H1 (cell line): Measurements from ENCODE around the gene ELMO1. TPM values are rescaled to one million over a fixed set of nuclear protein-coding genes. Genes with fewer than 3 reads are reported as not detected.

ENCODE experiments used
- CTCF ChIA-PET: fragments of 300-600 bp; sonication (Branson Sonifier 250); formaldehyde crosslinking; loops from one replicate; lab custom pipeline; 2021; ENCODE audit not compliant: partially characterized antibody; lab: Charles Lee
- POLR2A ChIA-PET: fragments of 300-600 bp; sonication (Branson Sonifier 250); formaldehyde crosslinking; loops from one replicate; lab custom pipeline; 2021; ENCODE audit warnings: inconsistent platforms; ENCODE audit not compliant: partially characterized antibody; lab: Charles Lee
- DNase-seq, 2 experiments: peaks; one replicate each; pipeline versions ENCODE4 v3.0.0 to v3.0.0-alpha.2; 2010 to 2022; ENCODE audit warnings: low spot score in 2 of 2, low read depth in 1 of 2, mixed read lengths in 1 of 2
- FAIRE-seq: peaks from 2 replicates; lab custom pipeline; 2011; peaks lifted over from hg19 to GRCh38; lab: Jason Lieb, UNC
- H2AFZ ChIP-seq: 2 replicates; pipeline ENCODE4 v1.8.1; 2012; ENCODE audit warnings: low read length, inconsistent platforms
- H2AK5ac ChIP-seq: 2 replicates; pipeline ENCODE4 v1.6.1; 2013; ENCODE audit warnings: low read depth, low read length
- H2BK120ac ChIP-seq: replicated peaks from 2 replicates; pipeline ENCODE3; 2013; ENCODE audit warnings: low read depth, low read length, inconsistent platforms
- H2BK12ac ChIP-seq: 2 replicates; pipeline ENCODE4 v1.6.1; 2013; ENCODE audit warnings: low read depth, low read length
- H2BK15ac ChIP-seq: 2 replicates; pipeline ENCODE4 v1.6.1; 2013; ENCODE audit warnings: low read length
- H2BK20ac ChIP-seq: 2 replicates; pipeline ENCODE4 v1.6.1; 2013; ENCODE audit warnings: low read length
- H2BK5ac ChIP-seq: 2 replicates; pipeline ENCODE4 v1.6.1; 2013; ENCODE audit warnings: low read depth, low read length
- H3K14ac ChIP-seq: 2 replicates; pipeline ENCODE4 v1.6.1; 2013; ENCODE audit warnings: inconsistent platforms; ENCODE audit not compliant: insufficient read length
- H3K18ac ChIP-seq: 2 replicates; pipeline ENCODE4 v1.6.1; 2013; ENCODE audit warnings: low read length; ENCODE audit errors: extremely low read depth
- H3K23ac ChIP-seq: 2 replicates; pipeline ENCODE4 v1.6.1; 2013; ENCODE audit warnings: inconsistent platforms; ENCODE audit not compliant: insufficient read length
- H3K23me2 ChIP-seq: 2 replicates; pipeline ENCODE4 v1.6.1; 2013; ENCODE audit warnings: low read depth, low read length
- H3K27ac ChIP-seq: 2 replicates; pipeline ENCODE4 v1.6.1; 2011; ENCODE audit warnings: low read depth, low read length, inconsistent platforms
- H3K27me3 ChIP-seq, 4 experiments: replicated peaks in 1 of 4; 1 replicate in 1 of 4; 2 replicates in 3 of 4; pipeline versions ENCODE4 v1.6.1 to v1.8.1; 2011 to 2013; ENCODE audit warnings: low read length in 3 of 4, mild to moderate bottlenecking in 3 of 4, inconsistent platforms in 2 of 4, mixed read lengths in 2 of 4, moderate library complexity in 1 of 4; ENCODE audit not compliant: control insufficient read depth in 3 of 4, insufficient read depth in 3 of 4; ENCODE audit errors: extremely low read depth in 1 of 4
- H3K36me3 ChIP-seq, 4 experiments: 2 replicates each; pipeline versions ENCODE4 v1.6.1 to v1.8.1; 2011 to 2013; ENCODE audit warnings: mild to moderate bottlenecking in 4 of 4, low read length in 3 of 4, moderate library complexity in 2 of 4, control low read depth in 1 of 4, inconsistent platforms in 1 of 4; ENCODE audit not compliant: insufficient read depth in 4 of 4, control insufficient read depth in 2 of 4
- H3K4ac ChIP-seq: replicated peaks from 2 replicates; pipeline ENCODE3; 2013; ENCODE audit warnings: low read length, low read depth, mixed read lengths, inconsistent platforms; ENCODE audit not compliant: insufficient read length
- H3K4me1 ChIP-seq, 4 experiments: replicated peaks in 1 of 4; 1 replicate in 1 of 4; 2 replicates in 3 of 4; pipeline versions ENCODE4 v1.6.1 to v1.8.1; 2011 to 2013; ENCODE audit warnings: low read length in 3 of 4, inconsistent platforms in 2 of 4, mixed read lengths in 1 of 4; ENCODE audit not compliant: insufficient read depth in 4 of 4, control insufficient read depth in 3 of 4
- H3K4me2 ChIP-seq, 2 experiments: 2 replicates each; pipeline versions ENCODE4 v1.6.1 to v1.8.1; 2011 to 2013; ENCODE audit warnings: low read depth in 2 of 2, low read length in 2 of 2, control low read depth in 1 of 2, inconsistent platforms in 1 of 2, mild to moderate bottlenecking in 1 of 2; ENCODE audit not compliant: insufficient read depth in 1 of 2
- H3K4me3 ChIP-seq, 4 experiments: fragments of 200-600, 300-600 bp in 1 of 4; sonication (generic), shearing (Covaris generic), sonication (Bioruptor Twin) in 1 of 4; 2 replicates each; pipeline versions ENCODE4 v1.5.1 to v1.8.1; 2011 to 2016; ENCODE audit warnings: low read length in 4 of 4, low read depth in 3 of 4, control low read depth in 2 of 4, inconsistent platforms in 2 of 4, mild to moderate bottlenecking in 2 of 4, mixed read lengths in 1 of 4, moderate library complexity in 1 of 4; ENCODE audit not compliant: insufficient read depth in 2 of 4; ENCODE audit errors: extremely low read depth in 1 of 4
- H3K56ac ChIP-seq: replicated peaks from 2 replicates; pipeline ENCODE3; 2013; ENCODE audit warnings: low read depth, mild to moderate bottlenecking, mixed read lengths, low read length, inconsistent platforms; ENCODE audit not compliant: insufficient read length
- H3K79me1 ChIP-seq: 2 replicates; pipeline ENCODE4 v1.6.1; 2013; ENCODE audit warnings: low read depth, low read length, control low read depth
- H3K79me2 ChIP-seq, 2 experiments: 2 replicates each; pipeline versions ENCODE4 v1.6.1 to v1.8.1; 2012 to 2013; ENCODE audit warnings: low read length in 2 of 2, mild to moderate bottlenecking in 2 of 2, inconsistent platforms in 1 of 2; ENCODE audit not compliant: insufficient read depth in 2 of 2, control insufficient read depth in 1 of 2
- H3K9ac ChIP-seq, 4 experiments: replicated peaks in 1 of 4; 1 replicate in 1 of 4; 2 replicates in 3 of 4; pipeline versions ENCODE4 v1.6.1 to v1.8.1; 2011 to 2013; ENCODE audit warnings: low read depth in 3 of 4, low read length in 3 of 4, control low read depth in 2 of 4, mild to moderate bottlenecking in 2 of 4, moderate library complexity in 2 of 4, inconsistent platforms in 1 of 4; ENCODE audit errors: extremely low read depth in 1 of 4
- H3K9me3 ChIP-seq, 2 experiments: 2 replicates each; pipeline versions ENCODE4 v1.6.1 to v1.8.1; 2012 to 2013; ENCODE audit warnings: mild to moderate bottlenecking in 2 of 2, moderate library complexity in 2 of 2, control low read depth in 1 of 2, inconsistent platforms in 1 of 2, low read depth in 1 of 2, low read length in 1 of 2, mixed read lengths in 1 of 2; ENCODE audit not compliant: insufficient read depth in 2 of 2
- H4K20me1 ChIP-seq, 2 experiments: replicated peaks in 1 of 2; 2 replicates each; pipeline versions ENCODE3 to v1.8.1; 2011 to 2013; ENCODE audit warnings: inconsistent platforms in 2 of 2, low read length in 2 of 2, mild to moderate bottlenecking in 1 of 2; ENCODE audit not compliant: insufficient read depth in 2 of 2, control insufficient read depth in 1 of 2
- H4K5ac ChIP-seq: 2 replicates; pipeline ENCODE4 v1.6.1; 2013; ENCODE audit warnings: low read length, low read depth, mixed read lengths, inconsistent platforms; ENCODE audit not compliant: insufficient read length
- H4K8ac ChIP-seq: 2 replicates; pipeline ENCODE4 v1.8.0; 2013; ENCODE audit warnings: mild to moderate bottlenecking, moderate library complexity, low read length, inconsistent platforms; ENCODE audit not compliant: insufficient read depth; ENCODE audit errors: extremely low read depth
- H4K91ac ChIP-seq: replicated peaks from 2 replicates; pipeline ENCODE3; 2013; ENCODE audit warnings: low read length, mixed read lengths, inconsistent platforms; ENCODE audit not compliant: insufficient read length
- GTF2F1 ChIP-seq: IDR thresholded peaks from 2 replicates; pipeline ENCODE4 v1.6.1; 2012; ENCODE audit warnings: low read depth, low read length, improper control_type of control experiment, borderline replicate concordance
- HDAC6 ChIP-seq: IDR thresholded peaks from one replicate; pipeline ENCODE4 v1.7.1; 2012; ENCODE audit warnings: low read depth, mild to moderate bottlenecking, inconsistent platforms, low read length, moderate library complexity
- POLR2A ChIP-seq, 2 experiments: IDR thresholded peaks; 1 replicate in 1 of 2; 2 replicates in 1 of 2; pipeline ENCODE4 v1.6.1; 2011; ENCODE audit warnings: low read depth in 2 of 2, low read length in 2 of 2, mild to moderate bottlenecking in 2 of 2; ENCODE audit errors: control extremely low read depth in 1 of 2
- WGBS, 2 experiments: shearing (Covaris generic) in 1 of 2; methylation state at CpG; one replicate each; pipeline versions ENCODE4 v1.1.6 to v1.1.7; 2013 to 2015; ENCODE audit warnings: low lambda C conversion rate in 2 of 2, mixed read lengths in 2 of 2, inconsistent platforms in 1 of 2, low coverage in 1 of 2, missing lambda C conversion rate in 1 of 2; ENCODE audit not compliant: insufficient replicate concordance in 2 of 2, insufficient coverage in 1 of 2, insufficient read length in 1 of 2; ENCODE audit errors: extremely low coverage in 1 of 2, missing lambda C conversion rate in 1 of 2; 5-methylcytosine and 5-hydroxymethylcytosine counted together
- polyA plus RNA-seq, 7 experiments: library from polyadenylated mRNA; depleted of rRNA in 3 of 7; stranded (reverse) in 5 of 7; unstranded in 2 of 7; fragments of >200 nt in 5 of 7; fragments of 200-250 nt in 2 of 7; gene quantifications; 1 replicate in 5 of 7; 2 replicates in 1 of 7; 4 replicates in 1 of 7; pipeline versions ENCODE4 v1.2.1 to v1.2.3, GENCODE V29; 2011 to 2013; ENCODE audit warnings: missing spikeins in 2 of 7, mixed read lengths in 2 of 7
- total RNA-seq: library from RNA; stranded (reverse); fragmentation: NEBNext Ultra II Directional; extraction: Animal tissue kit (Norgen Biotek cat#: 25700); gene quantifications from 2 replicates; pipeline ENCODE4 v1.2.1, GENCODE V29; 2021

Gene ELMO1
- total and polyA plus RNA-seq, 2 of the 8 experiments (the other 6 are each of a cell fraction or from before 2014, with no cell fraction given), result 18.4 to 21.0 TPM

DNA sequence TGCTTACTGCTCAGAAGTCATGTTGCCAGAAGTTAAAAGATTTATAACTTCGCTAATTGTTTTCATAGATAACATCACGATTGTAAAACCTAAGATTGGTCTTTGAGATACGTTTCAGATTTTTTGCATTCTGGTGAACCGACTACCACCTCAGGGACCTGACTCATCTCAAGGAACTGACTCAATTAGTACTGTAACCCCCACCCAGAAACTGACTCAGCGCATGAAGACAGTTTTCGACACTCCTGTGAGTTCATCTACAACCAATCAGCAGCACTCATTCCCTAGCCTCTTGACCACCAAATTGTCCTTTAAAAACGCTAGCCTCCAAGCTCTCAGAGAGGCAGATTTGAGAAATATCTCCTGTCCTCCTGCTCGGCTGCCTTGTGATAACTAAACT, 72.3 kb downstream of the ELMO1 start:
- H3K79me1 ChIP-seq, result no peaks in the 10 kb centered on the region
- H4K5ac ChIP-seq, result no peak overlapping the region
- no peak overlapping the region for H3K4ac ChIP-seq
- H3K23me2 ChIP-seq, result no peaks in the 10 kb centered on the region
- no peak overlapping the region for H2AK5ac ChIP-seq
- peaks cover 0 to 5% of the 10 kb centered on the region in 2 experiments; a peak in 1 of 4 replicates for H3K79me2 ChIP-seq
- H2AFZ ChIP-seq, result no peak overlapping the region
- H3K18ac ChIP-seq, result no peak overlapping the region
- no peak overlapping the region for H3K23ac ChIP-seq
- H3K4me3 ChIP-seq, result no peak overlapping the region
- H3K9me3 ChIP-seq, result peaks cover 17 to 21% of the 10 kb centered on the region in 2 experiments; a peak in 3 of 4 replicates
- H3K4me1 ChIP-seq, result peaks cover 0 to 3% (median under 1%) of the 10 kb centered on the region in 4 experiments; a peak in 2 of 7 replicates
- POLR2A ChIA-PET, result no interaction called here
- H3K27me3 ChIP-seq, result no peaks in the 10 kb centered on the region
- no peaks in the 10 kb centered on the region for H4K20me1 ChIP-seq
- H4K91ac ChIP-seq, result no peak overlapping the region
- H3K9ac ChIP-seq, result no peak overlapping the region
- H2BK20ac ChIP-seq, result no peak overlapping the region
- no peak overlapping the region for H2BK120ac ChIP-seq
- no peak overlapping the region for H3K4me2 ChIP-seq
- DNase-seq (no peak), FAIRE-seq (no peak)
- CTCF ChIA-PET, result no interaction called here
- no peak overlapping the region for H2BK12ac ChIP-seq
- 88% methylated on average over 8 of the region's 8 CpGs; no CpG with 5 or more reads in 1 of the 2 experiments for WGBS, 2 experiments
- H3K27ac ChIP-seq, result no peak overlapping the region
- H3K36me3 ChIP-seq, result peaks cover 0 to 15% (median under 1%) of the 10 kb centered on the region in 4 experiments; a peak in 3 of 8 replicates
- no peak overlapping the region for H2BK5ac ChIP-seq
- H2BK15ac ChIP-seq, result no peak overlapping the region
- no peak overlapping the region for H4K8ac ChIP-seq
- no peak overlapping the region for H3K14ac ChIP-seq
- no peak overlapping the region for H3K56ac ChIP-seq
- TF ChIP-seq POLR2A (IDR thresholded peaks at IDR 0.05; ENCODE audit: control extremely low read depth in 1 of 2, low read depth in 2 of 2, low read length in 2 of 2) (no peak), GTF2F1 (no peak), HDAC6 (no peak)
